ENCODE measurements around the gene XCL2.
"Not testable (repeated sequence)": the region's sequence is repeated elsewhere in the genome, so short reads cannot be mapped to it uniquely, and the experiment has no call there.

Gene XCL2

DNA sequence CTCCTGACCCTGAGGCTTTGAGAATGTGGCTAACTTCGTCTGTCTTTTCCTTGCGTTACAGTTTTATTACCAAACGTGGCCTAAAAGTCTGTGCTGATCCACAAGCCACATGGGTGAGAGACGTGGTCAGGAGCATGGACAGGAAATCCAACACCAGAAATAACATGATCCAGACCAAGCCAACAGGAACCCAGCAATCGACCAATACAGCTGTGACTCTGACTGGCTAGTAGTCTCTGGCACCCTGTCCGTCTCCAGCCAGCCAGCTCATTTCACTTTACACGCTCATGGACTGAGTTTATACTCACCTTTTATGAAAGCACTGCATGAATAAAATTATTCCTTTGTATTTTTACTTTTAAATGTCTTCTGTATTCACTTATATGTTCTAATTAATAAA is 37.2 kb upstream of the XCL2 start:
- not testable (repeated sequence) for H3K27me3 ChIP-seq (ENCODE audit: control insufficient read depth, insufficient read depth, low read length, poor library complexity, severe bottlenecking); H3K9me3 ChIP-seq (ENCODE audit: control insufficient read depth, low read length); H3K4me3 ChIP-seq (ENCODE audit: insufficient read depth, low read depth, low read length); H3K27ac ChIP-seq (ENCODE audit: insufficient read depth, low read depth, low read length, poor library complexity, severe bottlenecking); H3K36me3 ChIP-seq (ENCODE audit: control insufficient read depth, insufficient read depth, low read length); H3K4me1 ChIP-seq (ENCODE audit: control insufficient read depth, insufficient read depth, low read length)
- WGBS, 2 experiments: 91 to 92% methylated on average over 6 to 7 of the region's 7 CpGs

DNA sequence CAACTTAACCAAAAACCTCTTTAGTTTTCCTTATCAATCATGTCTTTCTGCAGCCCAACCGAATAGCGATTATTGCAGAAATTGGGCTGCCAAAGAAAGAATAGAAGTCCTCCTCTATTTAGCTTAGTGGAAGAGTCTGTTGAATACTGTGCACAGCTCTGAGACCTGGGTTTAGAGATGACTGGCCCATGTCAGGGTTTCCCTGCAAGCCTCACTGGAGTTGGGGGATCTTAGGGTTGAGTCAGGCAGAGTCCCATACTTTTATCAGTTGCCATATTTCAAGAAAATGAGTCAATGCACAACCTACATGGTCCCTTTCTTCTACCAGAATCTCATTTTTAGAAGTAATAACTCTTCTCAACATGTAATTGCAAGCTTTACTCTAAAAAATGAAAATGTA is 36.5 kb upstream of the XCL2 start:
- H3K4me1 ChIP-seq (ENCODE audit: control insufficient read depth, insufficient read depth, low read length); H3K4me3 ChIP-seq (ENCODE audit: insufficient read depth, low read depth, low read length); H3K36me3 ChIP-seq (ENCODE audit: control insufficient read depth, insufficient read depth, low read length); H3K27ac ChIP-seq (ENCODE audit: insufficient read depth, low read depth, low read length, poor library complexity, severe bottlenecking); H3K9me3 ChIP-seq (ENCODE audit: control insufficient read depth, low read length); H3K27me3 ChIP-seq (ENCODE audit: control insufficient read depth, insufficient read depth, low read length, poor library complexity, severe bottlenecking): not testable (repeated sequence)
- WGBS, 2 experiments: 94 to 100% methylated on average over 2 of the region's 2 CpGs

DNA sequence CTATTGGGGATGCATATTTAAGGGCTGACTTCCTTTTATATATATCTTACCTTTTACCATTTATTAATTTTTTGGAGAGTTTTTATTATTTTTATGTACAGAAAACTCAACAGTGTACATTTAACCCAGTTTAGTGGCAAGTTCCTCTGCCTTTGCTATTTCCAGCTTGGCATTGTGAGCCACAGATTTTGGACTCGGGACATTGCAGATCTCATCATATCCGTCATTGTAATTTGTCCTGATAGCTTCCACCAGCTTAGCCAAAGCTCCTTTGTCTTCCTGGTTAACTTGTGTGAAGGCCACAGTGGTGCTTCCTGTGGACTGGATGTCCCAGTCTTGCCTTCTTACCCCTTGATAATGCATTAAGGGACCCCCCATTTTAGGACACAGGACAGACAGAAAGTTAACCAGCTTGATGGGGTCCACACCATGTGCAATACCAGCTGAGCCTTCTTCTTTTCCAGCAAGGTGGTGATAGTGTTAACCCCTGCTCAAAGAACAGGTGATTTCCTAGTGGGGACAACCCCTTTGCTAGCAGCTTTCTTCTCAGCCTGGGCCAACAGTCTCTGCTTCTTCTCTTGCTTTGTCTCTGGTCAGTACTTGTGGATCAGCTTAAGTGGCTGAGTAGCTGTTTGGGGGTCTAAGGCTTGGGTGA is 34.9 kb upstream of the XCL2 start:
- not testable (repeated sequence) for H3K4me1 ChIP-seq (ENCODE audit: control insufficient read depth, insufficient read depth, low read length); H3K36me3 ChIP-seq (ENCODE audit: control insufficient read depth, insufficient read depth, low read length); H3K27ac ChIP-seq (ENCODE audit: insufficient read depth, low read depth, low read length, poor library complexity, severe bottlenecking); H3K27me3 ChIP-seq (ENCODE audit: control insufficient read depth, insufficient read depth, low read length, poor library complexity, severe bottlenecking); H3K9me3 ChIP-seq (ENCODE audit: control insufficient read depth, low read length); H3K4me3 ChIP-seq (ENCODE audit: insufficient read depth, low read depth, low read length)
- 91 to 96% methylated on average over 2 of the region's 2 CpGs for WGBS, 2 experiments

DNA sequence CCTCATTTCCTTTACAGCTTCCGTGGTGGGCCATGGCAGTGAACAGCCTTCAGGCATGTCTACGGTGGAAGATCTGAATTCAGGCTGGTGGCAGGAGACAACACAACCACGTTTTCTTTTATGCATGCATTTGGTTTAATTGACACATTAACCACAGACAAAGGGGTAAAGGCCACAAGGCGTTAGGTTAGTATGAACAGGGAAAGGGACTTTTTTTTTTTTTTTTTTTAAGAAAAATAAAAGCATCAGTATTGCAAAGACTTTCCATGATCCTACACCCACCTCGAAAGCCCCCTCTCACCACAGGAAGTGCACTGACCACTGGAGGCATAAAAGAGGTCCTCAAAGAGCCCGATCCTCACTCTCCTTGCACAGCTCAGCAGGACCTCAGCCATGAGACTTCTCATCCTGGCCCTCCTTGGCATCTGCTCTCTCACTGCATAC is 32.5 kb upstream of the XCL2 start, which contains the start of gene XCL1:
Gene XCL1, plus strand, starts transcription at position 361 of the 444 bp plus-strand sequence. Its CDS starts 33 bp downstream, at position 394.
- not testable (repeated sequence) for H3K4me1 ChIP-seq (ENCODE audit: control insufficient read depth, insufficient read depth, low read length); H3K27ac ChIP-seq (ENCODE audit: insufficient read depth, low read depth, low read length, poor library complexity, severe bottlenecking); H3K4me3 ChIP-seq (ENCODE audit: insufficient read depth, low read depth, low read length); H3K9me3 ChIP-seq (ENCODE audit: control insufficient read depth, low read length); H3K36me3 ChIP-seq (ENCODE audit: control insufficient read depth, insufficient read depth, low read length); H3K27me3 ChIP-seq (ENCODE audit: control insufficient read depth, insufficient read depth, low read length, poor library complexity, severe bottlenecking)
- WGBS, 2 experiments: 92 to 97% methylated on average over 2 of the region's 6 CpGs

DNA sequence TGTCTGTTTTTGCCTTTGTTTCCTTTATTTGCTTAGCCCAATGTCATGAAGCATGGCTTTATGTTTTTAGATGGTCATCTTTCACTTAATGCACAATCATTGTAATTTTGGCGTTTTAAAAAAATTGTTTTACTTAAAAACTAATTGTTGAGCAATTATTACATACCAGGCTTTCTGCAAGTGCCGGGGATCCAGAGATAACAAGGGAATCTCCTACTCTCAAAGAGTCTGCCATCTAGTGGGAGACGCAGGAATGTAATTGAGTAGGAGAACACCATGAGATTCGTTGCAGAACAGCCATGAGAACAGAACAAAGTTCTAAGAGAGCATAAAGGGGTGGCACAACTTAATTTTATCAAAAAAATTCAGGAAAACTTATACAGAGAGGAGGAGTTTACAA is 30.4 kb upstream of the XCL2 start:
- not testable (repeated sequence) for H3K9me3 ChIP-seq (ENCODE audit: control insufficient read depth, low read length); H3K36me3 ChIP-seq (ENCODE audit: control insufficient read depth, insufficient read depth, low read length); H3K27ac ChIP-seq (ENCODE audit: insufficient read depth, low read depth, low read length, poor library complexity, severe bottlenecking); H3K4me1 ChIP-seq (ENCODE audit: control insufficient read depth, insufficient read depth, low read length); H3K27me3 ChIP-seq (ENCODE audit: control insufficient read depth, insufficient read depth, low read length, poor library complexity, severe bottlenecking); H3K4me3 ChIP-seq (ENCODE audit: insufficient read depth, low read depth, low read length)
- 38 to 57% methylated on average over 1 to 3 of the region's 4 CpGs for WGBS, 2 experiments

DNA sequence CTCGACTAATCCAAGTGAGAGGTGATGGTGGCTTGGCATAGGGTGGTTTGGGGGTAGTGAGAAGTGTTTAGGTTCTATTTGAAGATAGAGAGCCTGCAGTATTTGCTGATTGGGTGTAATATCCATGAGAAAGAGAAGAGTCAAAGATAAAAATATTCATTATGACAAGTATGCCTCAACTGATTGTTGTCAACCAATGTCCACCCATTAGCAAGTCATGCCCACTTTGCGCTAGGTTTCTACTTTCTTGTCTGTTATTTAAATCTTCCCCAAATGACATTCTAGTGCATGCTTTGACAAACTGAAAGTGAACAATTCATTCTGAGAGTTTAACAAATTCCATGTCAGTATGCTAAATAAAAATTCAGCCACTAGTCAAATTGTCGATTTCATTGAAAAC is 28.8 kb upstream of the XCL2 start:
- H3K36me3 ChIP-seq (ENCODE audit: control insufficient read depth, insufficient read depth, low read length): no peaks in the 10 kb centered on the region
- 94 to 96% methylated on average over 3 of the region's 3 CpGs for WGBS, 2 experiments

DNA sequence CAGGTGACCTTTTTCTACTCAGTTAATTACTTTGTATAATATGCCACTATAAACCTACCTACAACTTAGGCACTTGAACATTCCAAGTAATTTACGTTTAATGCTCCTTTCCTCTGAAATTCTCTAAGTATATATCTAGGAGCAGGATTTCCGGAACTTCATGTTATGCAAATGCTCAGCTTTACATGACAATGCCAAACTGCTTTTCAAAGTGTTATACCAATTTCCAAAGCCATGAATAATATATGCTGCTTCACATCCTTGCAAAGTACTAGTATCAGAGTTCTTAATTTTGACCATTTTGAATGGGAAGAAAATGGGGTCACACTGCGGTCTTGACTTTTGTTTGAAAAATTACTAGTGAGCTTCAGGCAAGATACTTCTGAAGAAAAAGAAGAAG is 26.9 kb upstream of the XCL2 start:
- WGBS, 2 experiments: 68 to 83% methylated on average over 3 of the region's 3 CpGs
- no peak overlapping the region for H3K27ac ChIP-seq (ENCODE audit: insufficient read depth, low read depth, low read length, poor library complexity, severe bottlenecking)
- no peaks in the 10 kb centered on the region for H3K4me1 ChIP-seq (ENCODE audit: control insufficient read depth, insufficient read depth, low read length)
- H3K4me3 ChIP-seq (ENCODE audit: insufficient read depth, low read depth, low read length): no peak overlapping the region
- H3K27me3 ChIP-seq (ENCODE audit: control insufficient read depth, insufficient read depth, low read length, poor library complexity, severe bottlenecking): no peaks in the 10 kb centered on the region
- no peaks in the 10 kb centered on the region for H3K36me3 ChIP-seq (ENCODE audit: control insufficient read depth, insufficient read depth, low read length)
- no peaks in the 10 kb centered on the region for H3K9me3 ChIP-seq (ENCODE audit: control insufficient read depth, low read length)

More for the DNA sequence above, 28.8 kb upstream of the XCL2 start:
- no peaks in the 10 kb centered on the region for H3K4me1 ChIP-seq (ENCODE audit: control insufficient read depth, insufficient read depth, low read length)
- no peak overlapping the region for H3K4me3 ChIP-seq (ENCODE audit: insufficient read depth, low read depth, low read length)
- no peaks in the 10 kb centered on the region for H3K27me3 ChIP-seq (ENCODE audit: control insufficient read depth, insufficient read depth, low read length, poor library complexity, severe bottlenecking)
- H3K27ac ChIP-seq (ENCODE audit: insufficient read depth, low read depth, low read length, poor library complexity, severe bottlenecking): no peak overlapping the region
- no peaks in the 10 kb centered on the region for H3K9me3 ChIP-seq (ENCODE audit: control insufficient read depth, low read length)

DNA sequence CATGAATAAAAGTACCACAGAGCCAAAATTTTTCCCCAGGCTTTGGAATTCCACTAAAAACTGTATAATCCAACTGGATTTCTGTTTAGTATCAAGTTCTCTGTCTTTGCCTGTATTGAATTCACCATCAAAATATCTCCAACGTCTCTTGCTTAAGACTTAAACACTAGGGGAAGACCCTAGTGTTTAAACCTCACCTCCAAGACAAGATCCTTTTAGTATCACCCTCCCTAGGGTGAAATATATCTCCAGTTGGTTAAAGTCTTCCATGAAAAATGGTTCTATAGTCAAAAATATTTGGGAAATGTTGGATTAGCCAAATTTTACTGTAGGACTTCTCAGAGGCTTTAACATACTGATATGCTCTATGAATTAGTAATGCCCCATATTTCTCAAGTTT is 24.5 kb upstream of the XCL2 start:
- Histone ChIP-seq H3K27me3 (ENCODE audit: control insufficient read depth, insufficient read depth, low read length, poor library complexity, severe bottlenecking) (no peaks in the 10 kb centered on the region), H3K27ac (ENCODE audit: insufficient read depth, low read depth, low read length, poor library complexity, severe bottlenecking) (no peak overlapping the region), H3K36me3 (ENCODE audit: control insufficient read depth, insufficient read depth, low read length) (no peaks in the 10 kb centered on the region), H3K4me3 (ENCODE audit: insufficient read depth, low read depth, low read length) (no peak overlapping the region), H3K4me1 (ENCODE audit: control insufficient read depth, insufficient read depth, low read length) (no peaks in the 10 kb centered on the region), H3K9me3 (ENCODE audit: control insufficient read depth, low read length) (no peaks in the 10 kb centered on the region)
- 70 to 96% methylated on average over 1 of the region's 1 CpG for WGBS, 2 experiments

DNA sequence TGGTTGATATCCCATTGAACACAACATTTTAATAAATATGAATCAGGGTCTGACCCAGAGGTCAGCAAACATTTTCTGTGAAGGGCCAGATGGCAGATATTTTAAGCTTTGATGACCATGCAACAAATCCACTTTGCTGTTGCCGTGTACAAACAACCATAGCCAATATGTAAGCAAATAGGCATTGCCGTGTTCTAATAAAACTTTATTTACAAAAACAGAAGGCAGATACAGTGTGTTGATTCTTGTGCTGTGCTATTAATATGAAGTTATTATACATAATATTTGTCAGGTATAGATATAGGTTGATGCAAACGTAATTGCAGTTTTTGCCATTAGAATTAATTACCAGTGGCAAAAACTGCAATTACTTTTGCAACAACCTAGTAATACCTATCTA is 23.8 kb upstream of the XCL2 start:
- no peaks in the 10 kb centered on the region for H3K27me3 ChIP-seq (ENCODE audit: control insufficient read depth, insufficient read depth, low read length, poor library complexity, severe bottlenecking)
- no peaks in the 10 kb centered on the region for H3K36me3 ChIP-seq (ENCODE audit: control insufficient read depth, insufficient read depth, low read length)
- no peak overlapping the region for H3K4me3 ChIP-seq (ENCODE audit: insufficient read depth, low read depth, low read length)
- H3K27ac ChIP-seq (ENCODE audit: insufficient read depth, low read depth, low read length, poor library complexity, severe bottlenecking): no peak overlapping the region
- no peaks in the 10 kb centered on the region for H3K9me3 ChIP-seq (ENCODE audit: control insufficient read depth, low read length)
- H3K4me1 ChIP-seq (ENCODE audit: control insufficient read depth, insufficient read depth, low read length): no peaks in the 10 kb centered on the region
- 89 to 100% methylated on average over 2 to 3 of the region's 3 CpGs for WGBS, 2 experiments

DNA sequence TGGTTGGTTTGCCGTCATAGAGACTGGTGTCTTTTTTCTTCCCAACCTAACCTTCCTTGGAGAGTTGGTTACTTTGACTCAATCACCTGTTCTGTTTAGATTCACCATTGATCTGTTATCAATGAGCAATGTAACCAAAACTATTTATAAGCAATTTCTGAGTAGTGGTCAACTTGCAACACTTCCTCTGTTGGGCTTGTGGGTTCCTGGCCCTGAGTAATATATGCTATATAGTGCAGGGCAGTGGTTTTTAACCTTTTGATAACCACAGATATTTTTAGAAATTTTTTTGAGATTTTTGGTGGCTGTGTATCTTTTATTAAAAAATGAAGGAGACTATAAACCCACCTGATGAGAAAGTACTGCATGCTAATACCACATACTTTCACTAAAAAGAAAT is 23.2 kb upstream of the XCL2 start:
- H3K4me3 ChIP-seq (ENCODE audit: insufficient read depth, low read depth, low read length): no peak overlapping the region
- no peaks in the 10 kb centered on the region for H3K9me3 ChIP-seq (ENCODE audit: control insufficient read depth, low read length)
- H3K4me1 ChIP-seq (ENCODE audit: control insufficient read depth, insufficient read depth, low read length): no peaks in the 10 kb centered on the region
- no peaks in the 10 kb centered on the region for H3K27me3 ChIP-seq (ENCODE audit: control insufficient read depth, insufficient read depth, low read length, poor library complexity, severe bottlenecking)
- no peaks in the 10 kb centered on the region for H3K36me3 ChIP-seq (ENCODE audit: control insufficient read depth, insufficient read depth, low read length)
- H3K27ac ChIP-seq (ENCODE audit: insufficient read depth, low read depth, low read length, poor library complexity, severe bottlenecking): no peak overlapping the region
- 97 to 100% methylated on average over 1 of the region's 1 CpG for WGBS, 2 experiments

DNA sequence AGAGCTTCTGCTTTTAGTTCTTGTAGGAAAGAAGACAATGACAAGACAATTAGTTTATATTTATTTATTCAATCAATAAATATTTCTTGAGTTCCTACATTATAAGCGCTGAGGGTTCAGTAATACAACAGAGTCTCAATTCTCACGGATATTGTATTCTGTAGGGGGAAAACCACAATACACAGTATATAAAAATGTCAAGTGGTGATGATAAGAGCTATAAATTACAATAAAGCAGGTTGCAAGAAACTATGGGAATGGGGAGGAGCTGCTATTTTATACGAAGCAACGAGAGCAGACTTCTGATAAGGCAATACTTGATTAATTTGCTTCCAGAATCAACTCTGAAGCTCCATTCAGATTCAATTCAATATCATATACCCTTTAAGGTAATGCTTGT is 22.0 kb upstream of the XCL2 start:
- no peak overlapping the region for H3K27ac ChIP-seq (ENCODE audit: insufficient read depth, low read depth, low read length, poor library complexity, severe bottlenecking)
- H3K4me3 ChIP-seq (ENCODE audit: insufficient read depth, low read depth, low read length): no peak overlapping the region
- no peaks in the 10 kb centered on the region for H3K36me3 ChIP-seq (ENCODE audit: control insufficient read depth, insufficient read depth, low read length)
- H3K27me3 ChIP-seq (ENCODE audit: control insufficient read depth, insufficient read depth, low read length, poor library complexity, severe bottlenecking): no peaks in the 10 kb centered on the region
- 68 to 100% methylated on average over 2 of the region's 4 CpGs for WGBS, 2 experiments
- no peaks in the 10 kb centered on the region for H3K4me1 ChIP-seq (ENCODE audit: control insufficient read depth, insufficient read depth, low read length)
- H3K9me3 ChIP-seq (ENCODE audit: control insufficient read depth, low read length): no peaks in the 10 kb centered on the region

All from ectodermal cell (in vitro differentiated cells).